GM12878 (cell line): ENCODE results near the gene TIRAP. TPM values are rescaled to one million over a fixed set of nuclear protein-coding genes. Genes with fewer than 3 reads are reported as not detected.
A peak's percentile ranks its signal among the peaks of the same experiment; 100 is the strongest.

Experiments used
- ATF3 ChIP-seq: IDR thresholded peaks from 2 replicates; pipeline ENCODE4 v1.6.1; 2011; ENCODE audit warnings: low read depth, mild to moderate bottlenecking, low read length, moderate library complexity, borderline replicate concordance; ENCODE audit errors: extremely low read depth
- BACH1 ChIP-seq: fragments of 450-650 bp; IDR thresholded peaks from 2 replicates; pipeline ENCODE4 v1.6.1; 2017; ENCODE audit warnings: mild to moderate bottlenecking, borderline replicate concordance
- BRCA1 ChIP-seq: IDR thresholded peaks from 2 replicates; pipeline ENCODE4 v1.6.1; 2011; ENCODE audit warnings: low read depth, low read length, improper control_type of control experiment
- CBFB ChIP-seq: IDR thresholded peaks from 2 replicates; pipeline ENCODE4 v1.6.1; 2016; ENCODE audit warnings: antibody characterized with exemption, low read depth
- EED ChIP-seq: sonication (generic); IDR thresholded peaks from 2 replicates; pipeline ENCODE4 v1.6.1; 2016; ENCODE audit warnings: antibody characterized with exemption, low read depth
- EGR1 ChIP-seq, 2 experiments: IDR thresholded peaks; 1 replicate in 1 of 2; 2 replicates in 1 of 2; pipeline ENCODE4 v1.6.1; 2011 to 2012; ENCODE audit warnings: low read depth in 2 of 2, low read length in 2 of 2, borderline replicate concordance in 1 of 2, mild to moderate bottlenecking in 1 of 2, moderate library complexity in 1 of 2
- GATAD2B ChIP-seq: fragments of 450-650 bp; conservative IDR thresholded peaks from 2 replicates; pipeline ENCODE4 v1.6.1; 2017; ENCODE audit warnings: low read depth, mild to moderate bottlenecking, moderate library complexity
- HCFC1 ChIP-seq: fragments of 150-350 bp; IDR thresholded peaks from 2 replicates; pipeline ENCODE4 v1.6.1; 2014; ENCODE audit warnings: low read length
- IKZF1 ChIP-seq: fragments of 450-650 bp; conservative IDR thresholded peaks from 2 replicates; pipeline ENCODE4 v1.6.1; 2017; ENCODE audit warnings: antibody characterized with exemption, mild to moderate bottlenecking
- IRF3 ChIP-seq: fragments of 450-650 bp; IDR thresholded peaks from 2 replicates; pipeline ENCODE4 v1.6.1; 2014; ENCODE audit warnings: mild to moderate bottlenecking
- IRF4 ChIP-seq: IDR thresholded peaks from 2 replicates; pipeline ENCODE4 v1.6.1; 2011; ENCODE audit warnings: low read depth, low read length
- MLLT1 ChIP-seq: fragments of 450-650 bp; IDR thresholded peaks from 2 replicates; pipeline ENCODE4 v1.6.1; 2016; ENCODE audit warnings: mild to moderate bottlenecking
- MXI1 ChIP-seq: fragments of 150-350 bp; IDR thresholded peaks from 2 replicates; pipeline ENCODE4 v1.6.1; 2011; ENCODE audit warnings: low read depth, mild to moderate bottlenecking, inconsistent platforms, low read length, improper control_type of control experiment
- NBN ChIP-seq: fragments of 450-650 bp; IDR thresholded peaks from 2 replicates; pipeline ENCODE4 v1.6.1; 2016
- PML ChIP-seq: IDR thresholded peaks from 2 replicates; pipeline ENCODE4 v1.6.1; 2012; ENCODE audit warnings: low read length, inconsistent platforms
- POLR2AphosphoS5 ChIP-seq: IDR thresholded peaks from 2 replicates; pipeline ENCODE4 v1.6.1; 2011; ENCODE audit warnings: mild to moderate bottlenecking, low read length, inconsistent platforms
- RELB ChIP-seq: fragments of 450-650 bp; IDR thresholded peaks from 2 replicates; pipeline ENCODE4 v1.6.1; 2017; ENCODE audit warnings: low read depth, mild to moderate bottlenecking, moderate library complexity
- SMARCA5 ChIP-seq: fragments of 450-650 bp; IDR thresholded peaks from 2 replicates; pipeline ENCODE4 v1.6.1; 2017; ENCODE audit warnings: mild to moderate bottlenecking
- TCF3 ChIP-seq: IDR thresholded peaks from 2 replicates; pipeline ENCODE4 v1.6.1; 2012; ENCODE audit warnings: low read depth, mild to moderate bottlenecking, low read length, borderline replicate concordance; ENCODE audit not compliant: insufficient read depth
- ZNF687 ChIP-seq: fragments of 450-650 bp; IDR thresholded peaks from 2 replicates; pipeline ENCODE4 v1.6.1; 2017; ENCODE audit warnings: mild to moderate bottlenecking, moderate library complexity
- polyA plus RNA-seq, 11 experiments: library from polyadenylated mRNA; depleted of rRNA in 4 of 11; unstranded in 6 of 11; stranded (reverse) in 5 of 11; fragments of >200 nt; fragmentation: Nextera tagmentation in 4 of 11; fragmentation: Illumina TruSeq in 1 of 11; extraction: Ambion mirVana in 4 of 11; extraction: Trizol in 1 of 11; gene quantifications; 1 replicate in 1 of 11; 2 replicates in 10 of 11; pipeline versions ENCODE4 v1.2.1 to v1.2.3, GENCODE V29; 2011 to 2016; ENCODE audit warnings: inconsistent platforms in 2 of 11, missing spikeins in 2 of 11, low read depth in 1 of 11
- total RNA-seq, 4 experiments: library from RNA; depleted of rRNA in 3 of 4; stranded (reverse); fragments of >200 nt in 3 of 4; fragmentation: Illumina TruSeq in 1 of 4; extraction: Trizol in 1 of 4; gene quantifications; 2 replicates each; pipeline versions ENCODE4 v1.2.1 to v1.2.3, GENCODE V29; 2013 to 2021

TIRAP gene
- total and polyA plus RNA-seq, 10 of the 15 experiments (the other 5 are each of a cell fraction or from before 2014, with no cell fraction given) = 0.76 to 9.9 (median 4.7) TPM

- TF ChIP-seq TCF3 (0 out of 2 replicates have a peak, but pooled peaks have one; percentile 12), NBN (peak; percentile 66), IRF3 (peak; percentile 46; the same call in 1 of the 2 replicates), BRCA1 (no peak), MLLT1 (0 out of 2 replicates have a peak, but pooled peaks have one; percentile 21), POLR2AphosphoS5 (peak; percentile 94), IRF4 (0 out of 2 replicates have a peak, but pooled peaks have one; percentile 6), EED (peak; percentile 78; the same call in 1 of the 2 replicates), BACH1 (peak; percentile 82; the same call in 1 of the 2 replicates), GATAD2B (peak; percentile 92; the same call in 1 of the 2 replicates), SMARCA5 (no peak), IKZF1 (peak; percentile 94), CBFB (no peak; the same call in 1 of the 2 replicates), PML (peak; percentile 92), HCFC1 (0 out of 2 replicates have a peak, but pooled peaks have one; percentile 11), EGR1 (IDR thresholded peaks at IDR 0.05; ENCODE audit: borderline replicate concordance in 1 of 2, low read depth in 2 of 2, low read length in 2 of 2) (peak in 1 of 2 experiments; percentile 7; a peak in 1 of 3 replicates), MXI1 (peak; percentile 87), ZNF687 (peak; percentile 95), RELB (peak; percentile 79), ATF3 (no peak)
These were observed 20.9 kb downstream of the TIRAP start, which contains the start of gene DCPS (continued) for GRCh38 chr11:126303623-126304456.
